H1 (cell line): Measurements from ENCODE around the gene IER5. TPM values are rescaled to one million over a fixed set of nuclear protein-coding genes. Genes with fewer than 3 reads are reported as not detected.

Source experiments
- CTCF ChIA-PET: fragments of 300-600 bp; sonication (Branson Sonifier 250); formaldehyde crosslinking; loops from one replicate; lab custom pipeline; 2021; ENCODE audit not compliant: partially characterized antibody; lab: Charles Lee
- POLR2A ChIA-PET: fragments of 300-600 bp; sonication (Branson Sonifier 250); formaldehyde crosslinking; loops from one replicate; lab custom pipeline; 2021; ENCODE audit warnings: inconsistent platforms; ENCODE audit not compliant: partially characterized antibody; lab: Charles Lee
- DNase-seq, 2 experiments: peaks; one replicate each; pipeline versions ENCODE4 v3.0.0 to v3.0.0-alpha.2; 2010 to 2022; ENCODE audit warnings: low spot score in 2 of 2, low read depth in 1 of 2, mixed read lengths in 1 of 2
- FAIRE-seq: peaks from 2 replicates; lab custom pipeline; 2011; peaks lifted over from hg19 to GRCh38; lab: Jason Lieb, UNC
- H2AFZ ChIP-seq: 2 replicates; pipeline ENCODE4 v1.8.1; 2012; ENCODE audit warnings: low read length, inconsistent platforms
- H2AK5ac ChIP-seq: 2 replicates; pipeline ENCODE4 v1.6.1; 2013; ENCODE audit warnings: low read depth, low read length
- H2BK120ac ChIP-seq: replicated peaks from 2 replicates; pipeline ENCODE3; 2013; ENCODE audit warnings: low read depth, low read length, inconsistent platforms
- H2BK12ac ChIP-seq: 2 replicates; pipeline ENCODE4 v1.6.1; 2013; ENCODE audit warnings: low read depth, low read length
- H2BK15ac ChIP-seq: 2 replicates; pipeline ENCODE4 v1.6.1; 2013; ENCODE audit warnings: low read length
- H2BK20ac ChIP-seq: 2 replicates; pipeline ENCODE4 v1.6.1; 2013; ENCODE audit warnings: low read length
- H2BK5ac ChIP-seq: 2 replicates; pipeline ENCODE4 v1.6.1; 2013; ENCODE audit warnings: low read depth, low read length
- H3K14ac ChIP-seq: 2 replicates; pipeline ENCODE4 v1.6.1; 2013; ENCODE audit warnings: inconsistent platforms; ENCODE audit not compliant: insufficient read length
- H3K18ac ChIP-seq: 2 replicates; pipeline ENCODE4 v1.6.1; 2013; ENCODE audit warnings: low read length; ENCODE audit errors: extremely low read depth
- H3K23ac ChIP-seq: 2 replicates; pipeline ENCODE4 v1.6.1; 2013; ENCODE audit warnings: inconsistent platforms; ENCODE audit not compliant: insufficient read length
- H3K23me2 ChIP-seq: 2 replicates; pipeline ENCODE4 v1.6.1; 2013; ENCODE audit warnings: low read depth, low read length
- H3K27ac ChIP-seq: 2 replicates; pipeline ENCODE4 v1.6.1; 2011; ENCODE audit warnings: low read depth, low read length, inconsistent platforms
- H3K27me3 ChIP-seq, 4 experiments: replicated peaks in 1 of 4; 1 replicate in 1 of 4; 2 replicates in 3 of 4; pipeline versions ENCODE4 v1.6.1 to v1.8.1; 2011 to 2013; ENCODE audit warnings: low read length in 3 of 4, mild to moderate bottlenecking in 3 of 4, inconsistent platforms in 2 of 4, mixed read lengths in 2 of 4, moderate library complexity in 1 of 4; ENCODE audit not compliant: control insufficient read depth in 3 of 4, insufficient read depth in 3 of 4; ENCODE audit errors: extremely low read depth in 1 of 4
- H3K36me3 ChIP-seq, 4 experiments: 2 replicates each; pipeline versions ENCODE4 v1.6.1 to v1.8.1; 2011 to 2013; ENCODE audit warnings: mild to moderate bottlenecking in 4 of 4, low read length in 3 of 4, moderate library complexity in 2 of 4, control low read depth in 1 of 4, inconsistent platforms in 1 of 4; ENCODE audit not compliant: insufficient read depth in 4 of 4, control insufficient read depth in 2 of 4
- H3K4ac ChIP-seq: replicated peaks from 2 replicates; pipeline ENCODE3; 2013; ENCODE audit warnings: low read length, low read depth, mixed read lengths, inconsistent platforms; ENCODE audit not compliant: insufficient read length
- H3K4me1 ChIP-seq, 4 experiments: replicated peaks in 1 of 4; 1 replicate in 1 of 4; 2 replicates in 3 of 4; pipeline versions ENCODE4 v1.6.1 to v1.8.1; 2011 to 2013; ENCODE audit warnings: low read length in 3 of 4, inconsistent platforms in 2 of 4, mixed read lengths in 1 of 4; ENCODE audit not compliant: insufficient read depth in 4 of 4, control insufficient read depth in 3 of 4
- H3K4me2 ChIP-seq, 2 experiments: 2 replicates each; pipeline versions ENCODE4 v1.6.1 to v1.8.1; 2011 to 2013; ENCODE audit warnings: low read depth in 2 of 2, low read length in 2 of 2, control low read depth in 1 of 2, inconsistent platforms in 1 of 2, mild to moderate bottlenecking in 1 of 2; ENCODE audit not compliant: insufficient read depth in 1 of 2
- H3K4me3 ChIP-seq, 4 experiments: fragments of 200-600, 300-600 bp in 1 of 4; sonication (generic), shearing (Covaris generic), sonication (Bioruptor Twin) in 1 of 4; 2 replicates each; pipeline versions ENCODE4 v1.5.1 to v1.8.1; 2011 to 2016; ENCODE audit warnings: low read length in 4 of 4, low read depth in 3 of 4, control low read depth in 2 of 4, inconsistent platforms in 2 of 4, mild to moderate bottlenecking in 2 of 4, mixed read lengths in 1 of 4, moderate library complexity in 1 of 4; ENCODE audit not compliant: insufficient read depth in 2 of 4; ENCODE audit errors: extremely low read depth in 1 of 4
- H3K56ac ChIP-seq: replicated peaks from 2 replicates; pipeline ENCODE3; 2013; ENCODE audit warnings: low read depth, mild to moderate bottlenecking, mixed read lengths, low read length, inconsistent platforms; ENCODE audit not compliant: insufficient read length
- H3K79me1 ChIP-seq: 2 replicates; pipeline ENCODE4 v1.6.1; 2013; ENCODE audit warnings: low read depth, low read length, control low read depth
- H3K79me2 ChIP-seq, 2 experiments: 2 replicates each; pipeline versions ENCODE4 v1.6.1 to v1.8.1; 2012 to 2013; ENCODE audit warnings: low read length in 2 of 2, mild to moderate bottlenecking in 2 of 2, inconsistent platforms in 1 of 2; ENCODE audit not compliant: insufficient read depth in 2 of 2, control insufficient read depth in 1 of 2
- H3K9ac ChIP-seq, 4 experiments: replicated peaks in 1 of 4; 1 replicate in 1 of 4; 2 replicates in 3 of 4; pipeline versions ENCODE4 v1.6.1 to v1.8.1; 2011 to 2013; ENCODE audit warnings: low read depth in 3 of 4, low read length in 3 of 4, control low read depth in 2 of 4, mild to moderate bottlenecking in 2 of 4, moderate library complexity in 2 of 4, inconsistent platforms in 1 of 4; ENCODE audit errors: extremely low read depth in 1 of 4
- H3K9me3 ChIP-seq, 2 experiments: 2 replicates each; pipeline versions ENCODE4 v1.6.1 to v1.8.1; 2012 to 2013; ENCODE audit warnings: mild to moderate bottlenecking in 2 of 2, moderate library complexity in 2 of 2, control low read depth in 1 of 2, inconsistent platforms in 1 of 2, low read depth in 1 of 2, low read length in 1 of 2, mixed read lengths in 1 of 2; ENCODE audit not compliant: insufficient read depth in 2 of 2
- H4K20me1 ChIP-seq, 2 experiments: replicated peaks in 1 of 2; 2 replicates each; pipeline versions ENCODE3 to v1.8.1; 2011 to 2013; ENCODE audit warnings: inconsistent platforms in 2 of 2, low read length in 2 of 2, mild to moderate bottlenecking in 1 of 2; ENCODE audit not compliant: insufficient read depth in 2 of 2, control insufficient read depth in 1 of 2
- H4K5ac ChIP-seq: 2 replicates; pipeline ENCODE4 v1.6.1; 2013; ENCODE audit warnings: low read length, low read depth, mixed read lengths, inconsistent platforms; ENCODE audit not compliant: insufficient read length
- H4K8ac ChIP-seq: 2 replicates; pipeline ENCODE4 v1.8.0; 2013; ENCODE audit warnings: mild to moderate bottlenecking, moderate library complexity, low read length, inconsistent platforms; ENCODE audit not compliant: insufficient read depth; ENCODE audit errors: extremely low read depth
- H4K91ac ChIP-seq: replicated peaks from 2 replicates; pipeline ENCODE3; 2013; ENCODE audit warnings: low read length, mixed read lengths, inconsistent platforms; ENCODE audit not compliant: insufficient read length
- BCL11A ChIP-seq, 2 experiments: IDR thresholded peaks; one replicate each; pipeline ENCODE4 v1.6.1; 2011; ENCODE audit warnings: low read depth in 2 of 2, low read length in 2 of 2, mild to moderate bottlenecking in 2 of 2
- GABPA ChIP-seq: IDR thresholded peaks from 2 replicates; pipeline ENCODE4 v1.6.1; 2011; ENCODE audit warnings: mild to moderate bottlenecking, low read length, moderate library complexity, borderline replicate concordance; ENCODE audit not compliant: insufficient read depth
- KDM5A ChIP-seq: fragments of 200-600 bp; IDR thresholded peaks from 2 replicates; pipeline ENCODE4 v1.7.1; 2012; ENCODE audit warnings: mild to moderate bottlenecking, low read length, inconsistent platforms, mixed read lengths
- RBBP5 ChIP-seq: IDR thresholded peaks from 2 replicates; pipeline ENCODE4 v1.7.1; 2012; ENCODE audit warnings: low read depth, mild to moderate bottlenecking, inconsistent platforms, low read length, moderate library complexity, borderline replicate concordance
- WGBS, 2 experiments: shearing (Covaris generic) in 1 of 2; methylation state at CpG; one replicate each; pipeline versions ENCODE4 v1.1.6 to v1.1.7; 2013 to 2015; ENCODE audit warnings: low lambda C conversion rate in 2 of 2, mixed read lengths in 2 of 2, inconsistent platforms in 1 of 2, low coverage in 1 of 2, missing lambda C conversion rate in 1 of 2; ENCODE audit not compliant: insufficient replicate concordance in 2 of 2, insufficient coverage in 1 of 2, insufficient read length in 1 of 2; ENCODE audit errors: extremely low coverage in 1 of 2, missing lambda C conversion rate in 1 of 2; 5-methylcytosine and 5-hydroxymethylcytosine counted together
- polyA plus RNA-seq, 7 experiments: library from polyadenylated mRNA; depleted of rRNA in 3 of 7; stranded (reverse) in 5 of 7; unstranded in 2 of 7; fragments of >200 nt in 5 of 7; fragments of 200-250 nt in 2 of 7; gene quantifications; 1 replicate in 5 of 7; 2 replicates in 1 of 7; 4 replicates in 1 of 7; pipeline versions ENCODE4 v1.2.1 to v1.2.3, GENCODE V29; 2011 to 2013; ENCODE audit warnings: missing spikeins in 2 of 7, mixed read lengths in 2 of 7
- total RNA-seq: library from RNA; stranded (reverse); fragmentation: NEBNext Ultra II Directional; extraction: Animal tissue kit (Norgen Biotek cat#: 25700); gene quantifications from 2 replicates; pipeline ENCODE4 v1.2.1, GENCODE V29; 2021

The IER5 gene
- total and polyA plus RNA-seq, 2 of the 8 experiments (the other 6 are each of a cell fraction or from before 2014, with no cell fraction given), result 3.5 to 7.7 TPM

DNA sequence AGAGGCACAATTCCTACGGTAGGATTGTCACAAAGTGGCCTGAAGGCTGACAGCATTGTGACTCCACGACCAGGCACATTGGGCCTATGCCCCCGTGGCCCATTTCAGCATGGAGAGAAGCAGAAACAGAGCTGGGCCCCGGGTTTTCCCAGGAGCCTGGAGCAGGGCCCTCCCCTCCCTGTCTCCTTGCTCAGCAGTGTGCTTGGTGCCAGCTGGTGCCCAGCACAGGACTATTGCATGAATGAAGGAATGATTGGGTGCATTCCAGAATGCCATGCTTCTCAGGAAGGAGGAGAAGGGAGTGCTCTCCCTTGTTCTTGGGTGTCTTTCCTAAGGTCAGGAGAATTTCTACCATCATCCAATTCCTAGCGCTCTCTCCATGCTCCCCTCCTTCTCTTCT, 33.7 kb downstream of the IER5 start:
- Histone ChIP-seq H2BK15ac (no peak overlapping the region), H3K18ac (no peak overlapping the region)
- CTCF ChIA-PET, result interaction anchor here (0.8 to 2.2 kb wide), 6 partner anchors 9 to 245 kb away, joined by 3 to 9 read pairs (median 4); no protein-coding TSS in a partner anchor

More for the DNA sequence above, 33.7 kb downstream of the IER5 start:
- Histone ChIP-seq H3K79me2 (no peaks in the 10 kb centered on the region), H3K9ac (no peak overlapping the region), H3K14ac (no peak overlapping the region), H3K9me3 (no peaks in the 10 kb centered on the region), H3K4me3 (no peak overlapping the region), H2BK120ac (no peak overlapping the region), H3K79me1 (no peaks in the 10 kb centered on the region), H3K4me2 (no peak overlapping the region), H2BK12ac (no peak overlapping the region), H2AFZ (no peak overlapping the region), H3K36me3 (no peaks in the 10 kb centered on the region), H4K5ac (no peak overlapping the region), H3K27ac (no peak overlapping the region), H3K23ac (no peak overlapping the region), H4K20me1 (no peaks in the 10 kb centered on the region), H3K56ac (no peak overlapping the region), H3K4me1 (peaks cover 2 to 6% (median 6%) of the 10 kb centered on the region in 4 experiments; a peak in 4 of 7 replicates), H2AK5ac (peak overlapping the region; percentile 28; the same call in 1 of the 2 replicates), H2BK5ac (no peak overlapping the region), H3K27me3 (no peaks in the 10 kb centered on the region; a peak in 1 of 7 replicates), H4K91ac (no peak overlapping the region), H3K4ac (no peak overlapping the region), H4K8ac (no peak overlapping the region), H2BK20ac (no peak overlapping the region), H3K23me2 (no peaks in the 10 kb centered on the region)
- WGBS, 2 experiments, result 85% methylated on average over 5 of the region's 5 CpGs; no CpG with 5 or more reads in 1 of the 2 experiments
- DNase-seq (no peak), FAIRE-seq (no peak)
- POLR2A ChIA-PET, result interaction anchor here (0.7 to 1.9 kb wide), 4 partner anchors 11 to 100 kb away, joined by 3 to 5 read pairs (median 4); partner anchors contain the start of genes IER5 and STX6
- TF ChIP-seq KDM5A, result no peak
- no peak for TF ChIP-seq BCL11A (IDR thresholded peaks at IDR 0.05; ENCODE audit: low read depth in 2 of 2, low read length in 2 of 2)
- TF ChIP-seq RBBP5, result no peak
- TF ChIP-seq GABPA, result no peak
